ENCODE measurements around the gene PGR.

PGR gene

DNA sequence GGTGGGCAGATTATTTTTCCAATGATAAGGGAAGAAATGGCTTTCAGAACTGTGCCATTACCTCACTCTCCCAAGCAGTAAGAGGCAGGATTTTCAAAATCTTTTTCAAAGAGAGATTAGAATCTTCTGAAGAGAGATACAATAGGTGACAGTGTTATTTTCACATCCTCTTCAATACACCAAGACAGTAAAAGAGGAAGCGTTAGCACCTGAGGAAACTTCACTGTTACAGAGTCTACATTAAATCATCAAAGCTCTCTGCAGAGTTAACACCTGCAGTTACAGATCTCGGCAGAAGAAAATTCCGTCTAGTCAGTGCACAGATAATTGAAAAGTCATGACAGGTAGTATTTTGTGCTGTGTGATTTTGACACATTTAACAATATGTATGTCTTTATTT lies 144.9 kb downstream of the PGR start:
- TF ChIP-seq, protein P1, sequence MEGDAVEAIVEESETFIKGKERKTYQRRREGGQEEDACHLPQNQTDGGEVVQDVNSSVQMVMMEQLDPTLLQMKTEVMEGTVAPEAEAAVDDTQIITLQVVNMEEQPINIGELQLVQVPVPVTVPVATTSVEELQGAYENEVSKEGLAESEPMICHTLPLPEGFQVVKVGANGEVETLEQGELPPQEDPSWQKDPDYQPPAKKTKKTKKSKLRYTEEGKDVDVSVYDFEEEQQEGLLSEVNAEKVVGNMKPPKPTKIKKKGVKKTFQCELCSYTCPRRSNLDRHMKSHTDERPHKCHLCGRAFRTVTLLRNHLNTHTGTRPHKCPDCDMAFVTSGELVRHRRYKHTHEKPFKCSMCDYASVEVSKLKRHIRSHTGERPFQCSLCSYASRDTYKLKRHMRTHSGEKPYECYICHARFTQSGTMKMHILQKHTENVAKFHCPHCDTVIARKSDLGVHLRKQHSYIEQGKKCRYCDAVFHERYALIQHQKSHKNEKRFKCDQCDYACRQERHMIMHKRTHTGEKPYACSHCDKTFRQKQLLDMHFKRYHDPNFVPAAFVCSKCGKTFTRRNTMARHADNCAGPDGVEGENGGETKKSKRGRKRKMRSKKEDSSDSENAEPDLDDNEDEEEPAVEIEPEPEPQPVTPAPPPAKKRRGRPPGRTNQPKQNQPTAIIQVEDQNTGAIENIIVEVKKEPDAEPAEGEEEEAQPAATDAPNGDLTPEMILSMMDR (conservative IDR thresholded peaks at IDR 0.05; ENCODE audit: control insufficient read depth, insufficient read depth, low read depth, low read length) = no peak
- DNase-seq (ENCODE audit: low read depth) = no peak
- H3K4me3 ChIP-seq (ENCODE audit: control insufficient read depth, low read depth, low read length) = no peak overlapping the region

DNA sequence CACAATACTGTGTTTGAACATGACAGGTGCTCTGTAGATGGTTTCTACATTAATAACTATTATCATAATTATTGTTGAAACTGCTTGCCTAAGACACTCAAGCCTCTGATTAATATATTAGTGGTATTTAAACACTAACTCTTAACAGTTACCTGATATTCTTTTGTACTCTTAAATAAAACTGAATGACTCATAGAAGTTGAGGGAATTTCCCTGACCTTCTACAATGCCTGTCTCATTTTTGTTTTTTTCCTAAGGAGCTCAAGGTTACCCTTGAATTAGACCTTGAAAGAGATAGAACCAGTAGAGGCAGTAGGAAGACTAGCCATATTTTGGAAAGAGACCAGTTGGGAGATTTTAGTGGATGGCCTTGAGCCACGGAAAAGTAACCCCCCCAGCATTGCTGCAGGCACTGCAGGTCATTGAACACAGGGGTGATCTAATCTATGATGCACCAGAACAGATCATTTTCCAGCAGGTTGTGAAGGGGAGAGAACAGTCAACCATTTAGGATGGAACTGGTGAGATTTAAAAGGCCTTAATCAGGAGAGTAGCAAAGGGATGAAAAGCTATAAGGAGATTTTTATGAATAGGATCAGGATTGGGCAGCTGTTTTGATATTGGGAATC lies 148.3 kb downstream of the PGR start:
- no peak for DNase-seq (ENCODE audit: low read depth)
- H3K4me3 ChIP-seq (ENCODE audit: control insufficient read depth, low read depth, low read length) = no peak overlapping the region
- TF ChIP-seq, protein P1 (conservative IDR thresholded peaks at IDR 0.05; ENCODE audit: control insufficient read depth, insufficient read depth, low read depth, low read length) = no peak

DNA sequence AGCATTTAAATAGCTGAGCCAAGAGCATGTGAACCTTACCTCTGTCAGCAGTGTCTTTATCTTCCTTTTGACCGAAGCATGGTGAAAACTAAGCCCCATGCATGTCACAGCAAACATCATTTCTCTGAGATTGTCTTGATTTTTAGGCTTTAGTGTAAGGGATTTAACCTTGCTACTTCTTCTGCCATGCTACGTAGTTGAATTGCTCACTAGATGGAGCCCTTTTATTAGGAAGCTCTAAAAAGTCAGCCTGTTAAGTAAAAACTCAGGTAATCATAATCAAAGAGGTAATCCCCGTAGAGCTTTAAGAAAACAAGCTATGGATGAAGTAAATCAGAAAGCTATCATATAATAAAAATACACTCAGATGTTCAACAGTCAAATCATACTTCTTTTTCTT lies 149.5 kb downstream of the PGR start:
- TF ChIP-seq, protein P1 (conservative IDR thresholded peaks at IDR 0.05; ENCODE audit: control insufficient read depth, insufficient read depth, low read depth, low read length) = peak; percentile 48
- no peak overlapping the region for H3K4me3 ChIP-seq (ENCODE audit: control insufficient read depth, low read depth, low read length)
- DNase-seq (ENCODE audit: low read depth) = peak; percentile 23

Measured in fibroblast of mammary gland (primary cell).